Measurements from ENCODE around the gene RASSF5.

Gene RASSF5

DNA sequence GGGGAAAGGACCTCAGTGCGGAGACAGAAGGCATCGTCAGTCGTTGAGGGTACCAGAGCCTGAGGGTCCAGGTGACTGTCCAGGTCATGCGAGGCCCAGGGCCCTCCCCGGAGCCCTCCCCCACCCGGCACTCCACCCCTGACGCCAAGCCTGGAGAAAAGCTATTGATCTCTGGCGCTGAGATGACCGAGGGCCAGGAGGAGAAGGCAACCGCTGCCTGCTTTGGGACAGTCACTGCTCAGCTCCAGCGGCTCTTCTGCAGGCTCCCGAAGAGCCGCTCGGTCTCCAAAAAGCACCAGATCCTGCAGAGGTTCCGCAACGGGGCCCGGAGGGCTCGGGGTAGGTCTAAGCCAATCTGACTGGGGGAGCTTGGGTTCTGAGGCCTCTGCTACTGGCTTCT, 10.9 kb downstream of the RASSF5 start:
- DNase-seq, result no peak

DNA sequence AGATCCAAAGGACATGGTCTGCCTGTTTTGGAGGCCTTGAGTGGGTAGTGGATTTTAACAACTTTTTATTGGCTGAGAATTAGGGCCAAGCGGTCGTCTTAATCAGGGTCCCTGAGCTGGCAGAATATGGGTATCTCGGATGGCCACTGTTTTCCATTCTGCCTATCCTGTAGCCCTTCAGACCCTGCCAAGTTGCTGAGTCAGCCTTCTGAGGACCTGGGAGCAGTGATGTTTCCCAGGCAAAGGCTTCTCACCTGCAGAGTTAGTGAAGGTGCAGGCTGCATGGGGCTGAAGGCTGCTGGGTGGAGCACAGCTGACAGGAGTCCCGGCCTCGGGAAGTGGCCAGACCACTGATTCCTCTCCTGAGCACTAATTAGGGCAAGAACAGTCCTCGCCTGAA, 11.4 kb downstream of the RASSF5 start:
- no peak for DNase-seq

GRCh38 chr1:206521127-206521526, 13.8 kb downstream of the RASSF5 start:
- DNase-seq, result no peak

GRCh38 chr1:206521694-206522402, 14.5 kb downstream of the RASSF5 start:
- DNase-seq, result no peak

DNA sequence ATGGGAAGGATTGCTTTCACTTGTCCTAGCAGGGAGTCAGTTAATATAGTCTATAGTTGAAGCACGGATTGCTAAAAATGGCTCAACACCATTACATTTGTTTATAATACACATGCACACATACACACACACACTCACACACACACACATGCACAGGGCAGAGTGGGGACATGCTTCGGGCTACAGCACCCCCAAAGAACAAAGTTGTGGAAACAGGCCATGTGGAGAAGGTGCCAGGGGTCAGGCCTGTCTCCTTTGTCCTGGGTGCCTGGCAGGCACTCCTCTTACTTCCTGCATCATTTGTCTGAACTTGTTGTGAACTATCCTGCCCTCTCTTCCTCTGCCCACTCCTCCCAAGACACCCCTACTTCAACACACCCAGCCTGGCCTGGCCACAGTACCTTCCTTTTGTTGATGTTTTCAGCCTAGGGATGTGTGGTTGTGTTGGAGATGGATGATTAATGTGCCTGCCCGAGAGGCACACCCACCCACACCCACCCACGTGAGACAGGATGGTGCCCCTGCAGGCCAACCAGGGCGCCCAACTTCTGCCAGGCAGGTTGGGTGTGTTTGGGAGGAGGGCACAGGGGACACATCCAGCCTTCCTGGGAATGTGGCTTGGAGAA, 17.5 kb downstream of the RASSF5 start:
- DNase-seq, result peak; percentile 42

DNA sequence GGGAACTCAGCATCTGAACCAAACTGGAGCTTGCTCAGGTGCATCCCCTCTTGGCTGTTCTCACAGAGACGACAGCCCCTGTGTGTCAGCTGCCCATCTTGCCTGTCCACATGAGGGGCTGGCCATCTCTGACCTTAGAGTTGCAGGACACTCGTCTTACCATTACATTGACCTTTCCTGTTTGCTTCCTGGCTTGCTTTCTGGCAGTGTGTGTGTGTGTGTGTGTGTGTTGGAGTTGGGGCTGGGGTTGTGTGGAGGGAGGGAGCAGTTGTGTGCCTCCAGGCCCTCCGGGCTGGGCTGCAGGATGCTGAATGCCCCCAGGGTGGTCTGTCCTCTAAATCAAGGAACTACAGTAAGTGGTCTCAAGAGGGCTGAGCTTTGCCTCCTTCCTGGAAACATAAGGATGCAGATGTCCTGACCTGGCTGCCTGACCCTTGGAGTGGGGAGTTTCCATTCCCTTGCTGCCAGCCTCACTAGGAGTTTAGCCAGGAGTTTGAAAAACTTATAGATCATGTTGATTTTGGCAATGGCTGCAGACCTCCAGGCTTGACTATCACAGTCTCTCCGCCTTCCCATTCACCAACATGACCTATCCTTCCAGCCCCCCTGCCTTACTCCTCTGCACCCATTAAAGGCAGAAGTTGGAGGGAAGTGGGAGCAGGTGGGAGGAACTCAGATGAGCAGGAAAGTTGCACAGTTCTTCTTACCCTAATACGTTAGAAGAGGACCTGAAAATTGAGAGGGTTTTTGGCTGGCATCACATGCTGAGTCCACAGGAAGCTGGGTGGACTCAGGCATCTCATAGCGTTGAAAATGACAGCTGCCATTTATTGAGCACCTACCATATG, 19.0 kb downstream of the RASSF5 start:
- no peak for DNase-seq

GRCh38 chr1:206529425-206529824, 22.1 kb downstream of the RASSF5 start:
- no peak for DNase-seq

DNA sequence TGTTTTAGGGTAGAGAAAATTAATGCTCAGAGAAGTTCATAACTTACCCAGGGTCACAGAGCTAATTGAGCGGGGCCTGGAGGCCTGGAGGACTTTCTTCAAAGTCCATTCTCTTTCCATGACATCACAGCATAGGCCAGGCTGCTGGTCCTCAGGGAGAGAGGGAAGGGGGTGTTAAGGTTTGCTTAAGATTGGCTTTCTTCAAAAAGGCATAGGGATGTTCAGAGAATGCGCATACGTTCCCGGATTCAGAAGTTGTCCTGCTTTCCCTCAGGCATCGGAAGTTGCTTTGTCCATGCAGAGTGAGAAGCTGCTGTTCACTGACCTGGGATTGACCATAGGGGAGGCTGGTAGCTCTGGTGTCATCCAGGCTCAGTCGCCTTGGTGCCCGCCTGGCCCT, 25.0 kb downstream of the RASSF5 start:
- no peak for DNase-seq

DNA sequence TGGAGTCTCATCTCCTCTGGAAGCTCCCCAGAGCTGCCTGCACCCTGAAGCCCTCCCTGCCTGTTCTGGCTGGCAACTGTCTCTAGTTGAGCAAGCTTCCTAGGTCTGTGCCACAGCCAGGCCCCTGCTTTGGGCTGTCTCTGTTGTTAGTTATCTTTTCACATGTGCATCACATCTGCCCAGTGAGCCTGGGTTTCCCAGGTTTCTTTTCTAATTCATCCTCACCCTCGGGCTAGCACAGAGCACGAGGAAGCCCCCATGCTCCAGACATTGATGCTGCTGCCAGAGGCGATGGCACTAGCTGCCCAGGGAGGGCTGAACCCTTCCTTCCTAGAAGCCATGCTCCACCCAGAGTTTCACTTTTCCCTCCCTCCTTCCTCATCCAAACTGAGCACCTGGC, 27.2 kb downstream of the RASSF5 start:
- no peak for DNase-seq

DNA sequence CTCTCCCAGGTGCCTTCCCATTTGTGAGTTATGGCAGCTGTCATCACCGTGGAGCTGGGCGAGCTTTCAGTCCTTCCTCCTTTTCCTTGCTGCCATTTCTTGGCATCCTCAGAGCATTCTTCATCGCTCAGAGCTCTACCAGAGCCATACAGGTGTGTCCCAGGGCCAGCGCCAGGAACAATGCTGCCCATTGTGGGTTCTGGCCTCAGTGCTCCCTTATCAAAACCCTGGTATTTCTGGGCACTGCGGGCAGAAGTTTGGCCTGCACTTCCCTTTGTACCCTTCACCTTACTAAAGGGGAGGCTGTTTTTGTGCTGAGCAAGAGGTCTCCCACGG, 28.5 kb downstream of the RASSF5 start:
- DNase-seq, result no peak

DNA sequence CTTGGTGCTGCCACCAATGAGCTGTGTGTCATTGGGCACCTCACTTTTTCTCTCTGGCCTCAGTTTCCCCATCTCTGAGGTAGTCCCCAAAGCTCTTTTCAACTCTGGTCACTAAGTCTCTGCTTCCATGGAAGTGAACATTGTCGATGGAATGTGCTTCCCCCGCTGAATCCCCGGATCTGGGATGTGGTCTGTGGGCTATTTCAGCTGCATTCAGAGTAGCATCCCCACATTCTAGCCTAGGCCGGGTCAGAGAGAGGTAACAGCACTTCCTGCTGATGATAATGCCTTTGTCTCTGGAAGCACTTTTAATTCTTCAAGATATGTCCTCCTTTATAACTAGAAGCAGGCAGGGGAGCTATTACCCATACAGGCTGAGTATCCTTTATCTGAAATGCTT, 29.8 kb downstream of the RASSF5 start:
- DNase-seq, result no peak

DNA sequence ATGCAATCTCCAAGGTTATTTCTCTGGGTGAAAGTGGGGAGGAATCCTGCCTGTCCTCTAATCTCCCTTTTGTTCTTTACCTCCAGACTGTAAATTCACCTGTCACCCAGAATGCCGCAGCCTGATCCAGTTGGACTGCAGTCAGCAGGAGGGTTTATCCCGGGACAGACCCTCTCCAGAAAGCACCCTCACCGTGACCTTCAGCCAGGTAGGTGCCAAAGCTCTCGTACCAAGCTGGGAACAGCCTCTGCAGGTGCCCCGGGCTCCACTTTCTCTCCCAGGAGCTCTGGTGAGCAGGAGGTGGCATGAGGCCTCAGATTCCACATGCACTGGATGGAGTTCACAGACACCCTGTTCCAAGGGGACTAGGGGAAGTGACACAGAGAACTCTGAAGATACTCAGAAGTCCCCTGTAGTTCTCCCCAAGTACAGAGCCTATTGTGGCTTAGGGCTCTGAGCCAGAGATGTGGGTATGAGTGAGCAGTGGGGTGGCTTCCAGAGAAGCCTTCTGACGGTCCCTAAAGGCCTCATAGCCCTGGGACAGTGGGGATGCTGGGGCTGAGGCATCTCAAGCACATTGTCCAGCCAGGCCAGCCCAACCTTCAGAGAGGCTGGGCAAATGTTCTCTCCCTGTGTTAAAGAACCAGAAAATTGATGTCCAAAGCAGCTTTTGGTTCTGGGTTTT, 30.9 kb downstream of the RASSF5 start:
- no peak for DNase-seq

DNA sequence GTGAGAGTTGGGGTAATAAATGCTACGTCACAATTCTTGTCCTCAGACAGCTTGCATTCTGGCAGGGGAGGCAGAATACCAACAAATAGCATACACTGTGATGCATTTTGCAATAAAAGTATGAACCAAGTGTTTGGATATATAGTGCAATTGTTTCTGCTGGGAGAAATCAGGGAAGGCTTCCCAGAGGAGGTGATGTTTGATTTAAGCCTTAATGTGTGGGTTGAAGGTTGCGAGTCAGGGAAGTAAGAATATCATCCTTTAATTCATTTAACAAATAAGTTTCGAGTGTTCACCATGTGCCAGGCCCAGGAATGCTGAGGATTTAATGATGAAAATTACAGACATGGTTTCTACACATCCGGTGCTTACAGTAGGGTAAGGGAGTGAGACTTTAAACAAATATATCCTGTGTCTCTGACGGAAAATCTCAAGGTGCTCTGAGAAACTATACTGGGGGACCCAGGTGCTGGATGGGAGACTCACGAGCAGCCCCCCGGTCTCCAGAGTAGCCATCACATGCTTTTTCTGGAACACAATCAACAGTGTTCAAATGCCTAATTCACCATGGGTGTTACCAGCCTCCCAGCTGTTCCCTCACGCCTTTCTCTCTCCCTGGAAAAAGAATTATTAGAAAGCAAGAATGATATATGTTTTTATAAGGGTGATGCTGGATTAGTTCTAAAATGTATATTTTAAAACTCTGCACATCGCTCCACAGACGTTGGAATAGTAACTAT, 31.7 kb downstream of the RASSF5 start:
- DNase-seq, result no peak

- no peak for DNase-seq
These were observed 32.9 kb downstream of the RASSF5 start for GRCh38 chr1:206540044-206540780.

GRCh38 chr1:206541236-206541833, 34.0 kb downstream of the RASSF5 start:
- DNase-seq, result no peak

- peak; percentile 78 for DNase-seq
These were observed 37.4 kb downstream of the RASSF5 start for GRCh38 chr1:206544562-206545257.

- DNase-seq, result no peak
These were observed 38.0 kb downstream of the RASSF5 start for GRCh38 chr1:206545351-206545750.

DNA sequence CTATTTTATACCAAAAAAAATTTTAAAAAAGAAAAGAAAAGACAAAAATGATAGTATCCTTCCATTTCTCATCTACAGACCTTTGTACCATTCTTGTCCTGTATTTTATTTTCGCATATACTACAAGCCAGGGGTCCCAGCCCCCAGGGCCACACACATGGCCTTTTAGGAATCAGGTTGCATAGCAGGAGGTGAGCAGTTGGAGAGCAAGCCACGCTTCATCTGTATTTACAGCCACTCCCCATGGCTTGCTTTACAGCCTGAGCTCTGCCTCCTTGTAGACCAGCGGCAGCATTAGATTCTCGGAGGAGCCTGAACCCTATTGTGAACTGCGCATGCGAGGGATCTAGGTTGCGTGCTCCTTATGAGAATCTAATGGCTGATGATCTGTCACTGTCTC, 39.8 kb downstream of the RASSF5 start:
- DNase-seq, result no peak

DNA sequence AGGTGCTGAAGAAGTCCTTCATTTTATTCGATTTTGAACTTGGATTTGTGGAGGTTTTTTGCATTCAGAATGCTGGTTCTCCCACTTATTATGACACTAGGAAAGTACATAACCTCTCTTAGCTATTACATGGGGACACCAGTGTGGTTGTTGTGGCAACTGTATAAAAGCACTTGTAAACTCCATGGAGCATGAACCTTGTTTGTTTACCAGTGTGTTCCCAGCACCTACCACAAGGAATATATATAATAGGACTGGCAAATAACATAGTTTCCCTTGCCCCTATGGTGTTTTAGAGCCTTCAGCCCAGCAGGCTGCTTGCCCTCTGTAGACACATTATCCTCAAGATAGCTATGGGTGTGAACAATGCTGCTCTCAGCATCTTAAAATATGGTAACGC, 43.1 kb downstream of the RASSF5 start:
- DNase-seq, result no peak

DNA sequence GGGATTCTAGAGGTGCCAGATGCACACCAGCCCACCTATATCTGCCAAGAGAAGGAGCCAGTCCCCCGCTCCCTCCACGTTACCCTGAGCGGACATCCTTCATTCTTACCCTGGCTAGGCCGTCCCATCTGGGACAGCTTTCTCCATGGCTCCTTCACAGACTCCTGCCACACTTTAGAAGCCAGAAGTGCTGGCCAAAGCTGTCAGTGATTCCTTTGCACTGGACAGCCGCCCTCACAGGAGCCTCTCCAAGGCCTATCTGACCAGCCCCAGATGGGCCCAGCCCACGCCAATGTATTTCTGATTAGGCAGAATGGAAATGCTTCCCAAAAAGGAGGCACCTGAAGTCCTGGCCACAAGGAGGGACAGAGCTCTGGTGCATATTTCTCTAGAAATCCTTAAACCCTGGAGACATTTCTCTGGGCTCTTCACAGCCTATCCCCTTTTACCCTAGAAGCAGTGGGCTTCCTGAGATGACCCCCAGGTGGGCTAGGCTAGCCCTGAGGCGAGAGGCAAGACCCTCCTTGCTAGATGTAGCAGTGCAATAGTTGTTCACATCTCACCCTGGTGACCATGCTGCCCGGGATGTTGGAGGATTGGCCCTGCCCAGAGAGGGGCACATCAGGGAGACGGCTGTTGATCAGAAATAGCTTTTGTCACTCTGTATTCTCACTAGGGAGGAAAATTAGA, 44.1 kb downstream of the RASSF5 start:
- DNase-seq, result no peak

DNA sequence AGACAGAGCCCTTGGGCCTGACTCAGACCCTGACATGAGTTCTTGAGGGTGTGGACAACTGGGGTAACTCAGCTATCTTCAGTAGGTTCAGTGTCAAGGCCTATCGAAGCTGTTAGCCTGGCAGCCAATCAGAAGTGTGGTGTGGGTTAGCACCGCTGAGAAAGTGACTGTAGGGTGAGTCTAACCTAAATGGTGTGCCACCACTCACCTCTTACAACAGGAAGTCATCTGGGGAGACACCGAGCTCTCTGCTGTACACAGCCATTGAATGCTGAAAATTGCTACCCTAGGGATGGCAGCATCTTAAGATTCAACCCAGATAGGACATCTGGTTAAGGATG, 44.6 kb downstream of the RASSF5 start:
- no peak for DNase-seq

All from hematopoietic multipotent progenitor cell treated with erythropoietin and hydrocortisone succinate and interleukin-3 and kit ligand, for 6 days (in vitro differentiated cells).